HL-60 (cell line): ENCODE measurements around the gene OSBP2.

Experiments used
- DNase-seq, 2 experiments: peaks; one replicate each; pipeline ENCODE4 v3.0.0-alpha.2; 2010 to 2020; ENCODE audit warnings: low read depth in 1 of 2, low spot score in 1 of 2
- H3K27ac ChIP-seq: fragments of 250-450 bp; sonication (Bioruptor Pico); replicated peaks from 2 replicates; pipeline ENCODE4 v1.5.1; 2020; ENCODE audit warnings: mild to moderate bottlenecking, moderate library complexity
- H3K27me3 ChIP-seq: fragments of 250-450 bp; sonication (Bioruptor Pico); 2 replicates; pipeline ENCODE4 v1.5.1; 2021; ENCODE audit warnings: mild to moderate bottlenecking, moderate library complexity; ENCODE audit not compliant: insufficient read depth, poor library complexity, severe bottlenecking
- H3K4me3 ChIP-seq: replicated peaks from 2 replicates; pipeline ENCODE4 v1.5.1; 2011; ENCODE audit warnings: mild to moderate bottlenecking, control low read depth, low read length; ENCODE audit not compliant: insufficient read depth
- GABPA ChIP-seq: IDR thresholded peaks from 2 replicates; pipeline ENCODE4 v1.6.1; 2012; ENCODE audit warnings: low read depth
- POLR2AphosphoS5 ChIP-seq: IDR thresholded peaks from 2 replicates; pipeline ENCODE4 v1.6.1; 2012; ENCODE audit warnings: low read depth
- SPI1 ChIP-seq: IDR thresholded peaks from 2 replicates; pipeline ENCODE4 v1.6.1; 2012; ENCODE audit warnings: low read depth, mild to moderate bottlenecking, borderline replicate concordance
- TF ChIP-seq, protein P1 (sequence below): IDR thresholded peaks from one replicate; pipeline ENCODE4 v1.5.1; 2011; ENCODE audit warnings: low read length, control low read depth, inconsistent platforms; ENCODE audit not compliant: insufficient read depth
- TF ChIP-seq, protein P2 (sequence below): IDR thresholded peaks from 2 replicates; pipeline ENCODE4 v1.6.1; 2012; ENCODE audit warnings: low read depth; ENCODE audit not compliant: insufficient replicate concordance

The OSBP2 gene

DNA sequence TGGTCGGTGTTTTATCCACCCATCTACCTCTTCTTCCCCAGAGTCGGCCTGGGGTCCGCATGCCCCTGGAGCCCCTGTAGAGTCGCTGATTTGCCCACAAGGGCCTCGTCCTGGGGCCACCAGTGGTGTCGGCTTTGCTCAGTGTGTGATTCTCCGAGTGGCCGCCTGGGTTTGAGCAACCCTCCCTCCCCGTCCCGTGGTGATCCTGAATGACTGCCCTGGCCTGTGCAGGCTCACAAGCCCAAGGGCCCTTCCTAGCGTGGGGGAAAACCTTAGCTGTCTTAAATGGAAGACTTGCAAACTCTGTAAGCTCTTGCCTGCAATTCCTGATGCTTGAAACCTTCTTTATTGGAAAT lies 128.3 kb downstream of the OSBP2 start:
- peaks cover 40% of the 10 kb centered on the region for H3K27me3 ChIP-seq

DNA sequence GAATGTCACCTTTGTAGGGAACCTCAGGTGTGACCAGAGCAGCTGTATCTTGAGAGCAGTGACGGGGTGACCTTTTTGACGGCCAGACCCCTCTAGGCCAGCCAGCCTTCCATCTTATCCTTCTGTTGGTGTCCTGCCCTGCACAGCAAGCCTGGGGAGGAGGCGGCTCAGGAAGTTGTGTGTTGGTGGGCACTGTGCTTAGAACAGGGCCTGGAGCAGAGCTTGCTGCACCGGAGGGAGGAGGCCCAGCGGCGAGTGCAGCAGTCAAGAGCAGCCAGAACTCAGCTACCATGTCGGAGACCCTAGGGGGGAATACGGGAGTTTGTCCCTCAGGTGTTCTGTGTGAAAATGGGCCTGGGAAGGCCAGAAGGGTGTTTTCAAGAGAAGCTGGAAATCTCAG lies 129.4 kb downstream of the OSBP2 start:
- H3K4me3 ChIP-seq: no peak overlapping the region
- TF ChIP-seq GABPA: no peak
- no peak for TF ChIP-seq POLR2AphosphoS5
- no peak for TF ChIP-seq SPI1
- TF ChIP-seq, protein P1, sequence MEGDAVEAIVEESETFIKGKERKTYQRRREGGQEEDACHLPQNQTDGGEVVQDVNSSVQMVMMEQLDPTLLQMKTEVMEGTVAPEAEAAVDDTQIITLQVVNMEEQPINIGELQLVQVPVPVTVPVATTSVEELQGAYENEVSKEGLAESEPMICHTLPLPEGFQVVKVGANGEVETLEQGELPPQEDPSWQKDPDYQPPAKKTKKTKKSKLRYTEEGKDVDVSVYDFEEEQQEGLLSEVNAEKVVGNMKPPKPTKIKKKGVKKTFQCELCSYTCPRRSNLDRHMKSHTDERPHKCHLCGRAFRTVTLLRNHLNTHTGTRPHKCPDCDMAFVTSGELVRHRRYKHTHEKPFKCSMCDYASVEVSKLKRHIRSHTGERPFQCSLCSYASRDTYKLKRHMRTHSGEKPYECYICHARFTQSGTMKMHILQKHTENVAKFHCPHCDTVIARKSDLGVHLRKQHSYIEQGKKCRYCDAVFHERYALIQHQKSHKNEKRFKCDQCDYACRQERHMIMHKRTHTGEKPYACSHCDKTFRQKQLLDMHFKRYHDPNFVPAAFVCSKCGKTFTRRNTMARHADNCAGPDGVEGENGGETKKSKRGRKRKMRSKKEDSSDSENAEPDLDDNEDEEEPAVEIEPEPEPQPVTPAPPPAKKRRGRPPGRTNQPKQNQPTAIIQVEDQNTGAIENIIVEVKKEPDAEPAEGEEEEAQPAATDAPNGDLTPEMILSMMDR: no peak
- TF ChIP-seq, protein P2, sequence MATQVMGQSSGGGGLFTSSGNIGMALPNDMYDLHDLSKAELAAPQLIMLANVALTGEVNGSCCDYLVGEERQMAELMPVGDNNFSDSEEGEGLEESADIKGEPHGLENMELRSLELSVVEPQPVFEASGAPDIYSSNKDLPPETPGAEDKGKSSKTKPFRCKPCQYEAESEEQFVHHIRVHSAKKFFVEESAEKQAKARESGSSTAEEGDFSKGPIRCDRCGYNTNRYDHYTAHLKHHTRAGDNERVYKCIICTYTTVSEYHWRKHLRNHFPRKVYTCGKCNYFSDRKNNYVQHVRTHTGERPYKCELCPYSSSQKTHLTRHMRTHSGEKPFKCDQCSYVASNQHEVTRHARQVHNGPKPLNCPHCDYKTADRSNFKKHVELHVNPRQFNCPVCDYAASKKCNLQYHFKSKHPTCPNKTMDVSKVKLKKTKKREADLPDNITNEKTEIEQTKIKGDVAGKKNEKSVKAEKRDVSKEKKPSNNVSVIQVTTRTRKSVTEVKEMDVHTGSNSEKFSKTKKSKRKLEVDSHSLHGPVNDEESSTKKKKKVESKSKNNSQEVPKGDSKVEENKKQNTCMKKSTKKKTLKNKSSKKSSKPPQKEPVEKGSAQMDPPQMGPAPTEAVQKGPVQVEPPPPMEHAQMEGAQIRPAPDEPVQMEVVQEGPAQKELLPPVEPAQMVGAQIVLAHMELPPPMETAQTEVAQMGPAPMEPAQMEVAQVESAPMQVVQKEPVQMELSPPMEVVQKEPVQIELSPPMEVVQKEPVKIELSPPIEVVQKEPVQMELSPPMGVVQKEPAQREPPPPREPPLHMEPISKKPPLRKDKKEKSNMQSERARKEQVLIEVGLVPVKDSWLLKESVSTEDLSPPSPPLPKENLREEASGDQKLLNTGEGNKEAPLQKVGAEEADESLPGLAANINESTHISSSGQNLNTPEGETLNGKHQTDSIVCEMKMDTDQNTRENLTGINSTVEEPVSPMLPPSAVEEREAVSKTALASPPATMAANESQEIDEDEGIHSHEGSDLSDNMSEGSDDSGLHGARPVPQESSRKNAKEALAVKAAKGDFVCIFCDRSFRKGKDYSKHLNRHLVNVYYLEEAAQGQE: no peak
- H3K27ac ChIP-seq: no peak overlapping the region
- H3K27me3 ChIP-seq: peaks cover 40% of the 10 kb centered on the region
- DNase-seq: no peak

More for the DNA sequence above, 128.3 kb downstream of the OSBP2 start:
- TF ChIP-seq GABPA: no peak
- TF ChIP-seq, protein P2: no peak
- TF ChIP-seq SPI1: no peak
- no peak for TF ChIP-seq POLR2AphosphoS5
- TF ChIP-seq, protein P1: no peak
- Histone ChIP-seq H3K27ac (no peak overlapping the region), H3K4me3 (no peak overlapping the region)
- no peak for DNase-seq

DNA sequence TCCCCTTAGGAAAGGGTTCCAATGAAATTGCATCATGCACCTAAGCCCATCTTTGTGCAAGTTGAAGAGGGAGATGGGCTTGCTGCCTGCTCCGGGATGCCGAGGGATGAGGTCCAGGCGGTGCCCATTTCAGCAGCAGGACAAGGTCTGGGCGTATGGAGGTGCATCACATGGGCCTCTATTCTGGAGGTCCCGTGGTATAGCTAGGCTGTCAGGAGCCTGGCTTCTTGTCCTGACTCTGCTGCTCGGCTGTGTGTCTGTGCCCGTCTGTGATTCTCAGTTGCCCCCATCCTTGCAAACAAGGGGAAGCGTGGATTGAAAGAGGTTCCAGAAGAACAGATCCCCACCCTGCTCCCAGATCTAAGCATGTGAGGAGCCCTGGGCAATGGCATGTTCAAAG lies 130.0 kb downstream of the OSBP2 start:
- DNase-seq: no peak
- Histone ChIP-seq H3K27me3 (peaks cover 40% of the 10 kb centered on the region), H3K27ac (no peak overlapping the region), H3K4me3 (no peak overlapping the region)
- TF ChIP-seq, protein P2: no peak
- TF ChIP-seq, protein P1: no peak
- no peak for TF ChIP-seq SPI1
- no peak for TF ChIP-seq GABPA
- no peak for TF ChIP-seq POLR2AphosphoS5
